HEK293 (cell line): Measurements from ENCODE around the gene ZNF554.

Source experiments
- CTCF ChIA-PET: fragments of 350-600 bp; formaldehyde crosslinking; extraction: SDS; loops from one replicate; lab custom pipeline; 2021; ENCODE audit warnings: antibody characterized with exemption; lab: Yijun Ruan, JAX
- POLR2A ChIA-PET: fragments of 300-600 bp; formaldehyde crosslinking; extraction: SDS; loops from one replicate; lab custom pipeline; 2020; ENCODE audit warnings: antibody characterized with exemption, inconsistent platforms; lab: Yijun Ruan, JAX
- H3K27ac ChIP-seq: fragments of 200-500 bp; sonication (Bioruptor generic); 2 replicates; pipeline ENCODE4 v1.5.1; 2014; ENCODE audit warnings: low read depth, low read length, control low read depth, inconsistent platforms; ENCODE audit errors: extremely low read depth
- H3K36me3 ChIP-seq, 2 experiments: fragments of 200-500 bp in 1 of 2; sonication (Bioruptor generic) in 1 of 2; 1 replicate in 1 of 2; 2 replicates in 1 of 2; pipeline ENCODE4 v1.5.1; 2014 to 2017; ENCODE audit warnings: inconsistent platforms in 2 of 2, low read length in 2 of 2; ENCODE audit not compliant: control insufficient read depth in 2 of 2, insufficient read depth in 1 of 2
- H3K4me1 ChIP-seq: fragments of 200-500 bp; sonication (Bioruptor generic); 2 replicates; pipeline ENCODE4 v1.5.1; 2014; ENCODE audit warnings: mild to moderate bottlenecking, low read length, inconsistent platforms; ENCODE audit not compliant: control insufficient read depth, insufficient read depth
- H3K4me3 ChIP-seq: 2 replicates; pipeline ENCODE4 v1.5.1; 2011; ENCODE audit warnings: low read depth, mild to moderate bottlenecking, control low read depth, low read length, moderate library complexity
- H3K9me3 ChIP-seq: fragments of 200-500 bp; sonication (Bioruptor generic); 2 replicates; pipeline ENCODE4 v1.5.1; 2014; ENCODE audit warnings: low read depth, low read length, inconsistent platforms; ENCODE audit not compliant: control insufficient read depth, insufficient read depth
- AEBP2 ChIP-seq: fragments of 450-650 bp; formaldehyde crosslinking; IDR thresholded peaks from 2 replicates; pipeline ENCODE4 v1.5.1; 2016; ENCODE audit warnings: missing biosample characterization, missing genetic modification characterization, borderline replicate concordance
- HIC1 ChIP-seq: fragments of 450-650 bp; formaldehyde crosslinking; IDR thresholded peaks from 2 replicates; pipeline ENCODE4 v1.5.1; 2016; ENCODE audit warnings: missing biosample characterization, missing genetic modification characterization
- IKZF3 ChIP-seq: fragments of 450-650 bp; IDR thresholded peaks from 2 replicates; pipeline ENCODE4 v1.5.0; 2018; ENCODE audit warnings: missing biosample characterization, mild to moderate bottlenecking, missing genetic modification characterization, moderate library complexity
- OSR2 ChIP-seq: fragments of 450-650 bp; formaldehyde crosslinking; IDR thresholded peaks from 2 replicates; pipeline ENCODE4 v1.5.1; 2016; ENCODE audit warnings: missing biosample characterization, missing genetic modification characterization
- PBX3 ChIP-seq: sonication (generic); formaldehyde crosslinking; IDR thresholded peaks from 2 replicates; pipeline ENCODE4 v1.8.1; 2022; ENCODE audit warnings: mild to moderate bottlenecking, moderate library complexity, missing genetic modification reagents
- PRDM2 ChIP-seq: fragments of 450-650 bp; formaldehyde crosslinking; IDR thresholded peaks from 2 replicates; pipeline ENCODE4 v1.5.1; 2016; ENCODE audit warnings: missing biosample characterization, missing genetic modification characterization, borderline replicate concordance
- WT1 ChIP-seq: fragments of 450-650 bp; formaldehyde crosslinking; IDR thresholded peaks from 2 replicates; pipeline ENCODE4 v1.5.1; 2016; ENCODE audit warnings: missing biosample characterization, missing genetic modification characterization
- ZBTB6 ChIP-seq: fragments of 450-650 bp; formaldehyde crosslinking; IDR thresholded peaks from 2 replicates; pipeline ENCODE4 v1.5.1; 2017; ENCODE audit warnings: missing biosample characterization, missing genetic modification characterization
- ZNF146 ChIP-seq: fragments of 450-650 bp; formaldehyde crosslinking; IDR thresholded peaks from 2 replicates; pipeline ENCODE4 v1.5.1; 2016; ENCODE audit warnings: missing biosample characterization, missing genetic modification characterization
- ZNF302 ChIP-seq: fragments of 450-650 bp; formaldehyde crosslinking; IDR thresholded peaks from 2 replicates; pipeline ENCODE4 v1.5.1; 2016; ENCODE audit warnings: missing biosample characterization, missing genetic modification characterization, low read depth
- ZNF629 ChIP-seq: fragments of 450-650 bp; formaldehyde crosslinking; IDR thresholded peaks from 2 replicates; pipeline ENCODE4 v1.5.1; 2017; ENCODE audit warnings: missing biosample characterization, missing genetic modification characterization
- ZNF670 ChIP-seq: fragments of 450-650 bp; formaldehyde crosslinking; IDR thresholded peaks from 2 replicates; pipeline ENCODE4 v1.5.1; 2016; ENCODE audit warnings: missing biosample characterization, missing genetic modification characterization, low read depth
- ZNF747 ChIP-seq: fragments of 450-650 bp; formaldehyde crosslinking; IDR thresholded peaks from 2 replicates; pipeline ENCODE4 v1.5.1; 2016; ENCODE audit warnings: missing biosample characterization, missing genetic modification characterization
- ZNF785 ChIP-seq: fragments of 450-650 bp; formaldehyde crosslinking; IDR thresholded peaks from 2 replicates; pipeline ENCODE4 v1.5.1; 2016; ENCODE audit warnings: missing biosample characterization, missing genetic modification characterization
- ZNF792 ChIP-seq: fragments of 450-650 bp; formaldehyde crosslinking; IDR thresholded peaks from 2 replicates; pipeline ENCODE4 v1.5.1; 2016; ENCODE audit warnings: missing biosample characterization, missing genetic modification characterization

The ZNF554 gene

GRCh38 chr19:2793577-2793976, 26.1 kb upstream of the ZNF554 start:
- ChIA-PET CTCF (interaction anchor here (0.7 to 1.7 kb wide), 2 partner anchors 10 to 145 kb away, joined by 4 to 6 read pairs; no protein-coding TSS in a partner anchor), POLR2A (interaction anchor here (0.7 kb wide), 1 partner anchor 689 kb away, joined by 4 read pairs; no protein-coding TSS in a partner anchor)
- peak; percentile 97 for TF ChIP-seq ZNF146 (tag by site-specific recombination)
- peak; percentile 17; the same call in 1 of the 2 replicates for TF ChIP-seq ZNF629 (tag by site-specific recombination)
- no peak for TF ChIP-seq ZBTB6 (tag by site-specific recombination)
- H3K4me3 ChIP-seq = no peak overlapping the region
- no peaks in the 10 kb centered on the region for H3K4me1 ChIP-seq
- peaks cover 35 to 96% of the 10 kb centered on the region in 2 experiments for H3K36me3 ChIP-seq
- H3K27ac ChIP-seq = no peak overlapping the region
- H3K9me3 ChIP-seq = no peaks in the 10 kb centered on the region

- H3K4me1 ChIP-seq = no peaks in the 10 kb centered on the region
- no peak overlapping the region for H3K4me3 ChIP-seq
- peak; percentile 57; the same call in 1 of the 2 replicates for TF ChIP-seq WT1 (tag by site-specific recombination)
- TF ChIP-seq ZNF792 = no peak
- no peak for TF ChIP-seq ZNF670 (tag by site-specific recombination)
- TF ChIP-seq PBX3 (CRISPR knock-in tag) = no peak
- H3K9me3 ChIP-seq = no peaks in the 10 kb centered on the region
- no peak overlapping the region for H3K27ac ChIP-seq
- CTCF ChIA-PET = interaction anchor here (0.6 to 1.9 kb wide), 2 partner anchors 23 to 203 kb away, joined by 3 to 6 read pairs; partner anchors contain the start of gene ZNF554
- POLR2A ChIA-PET = interaction anchor here (0.8 kb wide), 1 partner anchor 11 kb away, joined by 3 read pairs; the partner anchor contains the start of gene THOP1
- H3K36me3 ChIP-seq = peaks cover 39 to 96% of the 10 kb centered on the region in 2 experiments
These were observed 23.6 kb upstream of the ZNF554 start for GRCh38 chr19:2795827-2796658.

- ChIA-PET CTCF (interaction anchor here (1.9 kb wide), 1 partner anchor 23 kb away, joined by 6 read pairs; the partner anchor contains the start of gene ZNF554), POLR2A (interaction anchor here (0.8 kb wide), 1 partner anchor 11 kb away, joined by 3 read pairs; the partner anchor contains the start of gene THOP1)
- Histone ChIP-seq H3K36me3 (peaks cover 41 to 96% of the 10 kb centered on the region in 2 experiments), H3K4me3 (no peak overlapping the region), H3K9me3 (no peaks in the 10 kb centered on the region), H3K27ac (no peak overlapping the region), H3K4me1 (no peaks in the 10 kb centered on the region)
- TF ChIP-seq ZNF785 (no peak), HIC1 (tag by site-specific recombination) (peak; percentile 7; the same call in 1 of the 2 replicates), ZNF146 (tag by site-specific recombination) (no peak), AEBP2 (no peak), ZNF747 (tag by site-specific recombination) (no peak), PRDM2 (tag by site-specific recombination) (no peak), ZNF302 (no peak), IKZF3 (tag by site-specific recombination) (no peak), OSR2 (tag by site-specific recombination) (peak; percentile 29; the same call in 1 of the 2 replicates)
These were observed 22.9 kb upstream of the ZNF554 start for GRCh38 chr19:2796659-2797266.
